A549 (cell line): ENCODE data around the gene ZBTB20. TPM values are rescaled to one million over a fixed set of nuclear protein-coding genes. Genes with fewer than 3 reads are reported as not detected.

Source experiments
- ATAC-seq, 2 experiments: fragments of 200-7000 bp in 1 of 2; fragments of >200 bp in 1 of 2; cut with Nextera tagmentation in 1 of 2; cut with Tn5 transposase in 1 of 2; 3 replicates each; pipeline versions ENCODE4 v1.8.0 to v1.9.1; 2018 to 2020; ENCODE audit warnings: mild to moderate bottlenecking in 1 of 2, moderate library complexity in 1 of 2
- CTCF ChIA-PET: fragments of 300-600 bp; sonication (Branson Sonifier 250); formaldehyde crosslinking; extraction: SDS; loops from one replicate; lab custom pipeline; 2021; ENCODE audit warnings: antibody characterized with exemption, inconsistent platforms; lab: Yijun Ruan, JAX
- POLR2A ChIA-PET: fragments of 350-600 bp; formaldehyde crosslinking; extraction: SDS; loops from one replicate; lab custom pipeline; 2021; ENCODE audit warnings: antibody characterized with exemption, inconsistent platforms; lab: Yijun Ruan, JAX
- DNase-seq, 2 experiments: peaks; one replicate each; pipeline versions ENCODE4 v3.0.0 to v3.0.0-alpha.2; 2011 to 2016; ENCODE audit warnings: low read depth in 1 of 2, low spot score in 1 of 2
- FAIRE-seq: peaks from 2 replicates; lab custom pipeline; 2011; peaks lifted over from hg19 to GRCh38; lab: Jason Lieb, UNC
- H3K27ac ChIP-seq, 2 experiments: fragments of >200 bp; sonication (Bioruptor Twin); formaldehyde crosslinking; 3 replicates each; pipeline ENCODE4 v1.5.1; 2016 to 2017
- H3K4me1 ChIP-seq: fragments of >200 bp; sonication (Bioruptor Twin); formaldehyde crosslinking; 3 replicates; pipeline ENCODE4 v1.6.1; 2016
- H3K4me2 ChIP-seq: fragments of >200 bp; sonication (Bioruptor Twin); formaldehyde crosslinking; 3 replicates; pipeline ENCODE4 v1.6.1; 2016
- H3K4me3 ChIP-seq: fragments of >200 bp; sonication (Bioruptor Twin); formaldehyde crosslinking; 3 replicates; pipeline ENCODE4 v1.5.1; 2016
- H3K9me3 ChIP-seq: fragments of >200 bp; sonication (Bioruptor Twin); formaldehyde crosslinking; 3 replicates; pipeline ENCODE4 v1.6.1; 2016
- CEBPB ChIP-seq, 2 experiments: fragments of >200 bp in 1 of 2; sonication (Bioruptor Twin) in 1 of 2; formaldehyde crosslinking in 1 of 2; IDR thresholded peaks; 2 replicates each; pipeline ENCODE4 v1.6.1; 2012 to 2016
- CHD2 ChIP-seq: fragments of 150-350 bp; IDR thresholded peaks from 2 replicates; pipeline ENCODE4 v1.6.1; 2014; ENCODE audit warnings: low read length; ENCODE audit not compliant: partially characterized antibody
- CHD4 ChIP-seq: fragments of 200-600 bp; sonication (generic); IDR thresholded peaks from 2 replicates; pipeline ENCODE4 v1.6.1; 2016; ENCODE audit warnings: antibody characterized with exemption, mild to moderate bottlenecking, borderline replicate concordance
- CTCF ChIP-seq: fragments of >200 bp; sonication (Bioruptor Twin); formaldehyde crosslinking; IDR thresholded peaks from 3 replicates; pipeline ENCODE4 v1.5.1; 2016
- EHMT2 ChIP-seq: fragments of 200-600 bp; sonication (generic); IDR thresholded peaks from 2 replicates; pipeline ENCODE4 v1.6.1; 2016; ENCODE audit warnings: antibody characterized with exemption, low read depth, mild to moderate bottlenecking, moderate library complexity
- EP300 ChIP-seq, 2 experiments: fragments of >200 bp; sonication (Bioruptor Twin); formaldehyde crosslinking; IDR thresholded peaks; 2 replicates in 1 of 2; 3 replicates in 1 of 2; pipeline ENCODE4 v1.6.1; 2016 to 2017
- FOSB ChIP-seq: fragments of 250-450 bp; sonication (Bioruptor Pico); IDR thresholded peaks from 2 replicates; pipeline ENCODE4 v1.5.0; 2020; ENCODE audit warnings: mild to moderate bottlenecking, moderate library complexity
- HDAC2 ChIP-seq: fragments of 200-600 bp; sonication (generic); IDR thresholded peaks from 2 replicates; pipeline ENCODE4 v1.6.1; 2016
- HES2 ChIP-seq: fragments of >200 bp; sonication (Bioruptor Twin); formaldehyde crosslinking; IDR thresholded peaks from 2 replicates; pipeline ENCODE4 v1.6.1; 2016
- HEYL ChIP-seq: fragments of 250-450 bp; sonication (Bioruptor Pico); IDR thresholded peaks from 2 replicates; pipeline ENCODE4 v1.8.0; 2021; ENCODE audit warnings: mild to moderate bottlenecking, moderate library complexity
- HOXB5 ChIP-seq: fragments of 250-450 bp; sonication (Bioruptor Pico); IDR thresholded peaks from 2 replicates; pipeline ENCODE4 v1.5.0; 2020; ENCODE audit warnings: mild to moderate bottlenecking, moderate library complexity
- KDM5A ChIP-seq: fragments of 200-600 bp; sonication (generic); IDR thresholded peaks from 2 replicates; pipeline ENCODE4 v1.6.1; 2016; ENCODE audit warnings: antibody characterized with exemption, mild to moderate bottlenecking
- MAX ChIP-seq: IDR thresholded peaks from 2 replicates; pipeline ENCODE4 v1.6.1; 2012
- MAZ ChIP-seq: fragments of 150-350 bp; IDR thresholded peaks from 2 replicates; pipeline ENCODE4 v1.6.1; 2014; ENCODE audit warnings: antibody characterized with exemption, low read depth, low read length, borderline replicate concordance
- NPAS2 ChIP-seq: fragments of 250-450 bp; sonication (Bioruptor Pico); IDR thresholded peaks from 2 replicates; pipeline ENCODE4 v1.8.0; 2022; ENCODE audit warnings: mild to moderate bottlenecking, moderate library complexity, borderline replicate concordance
- PBX3 ChIP-seq: IDR thresholded peaks from 2 replicates; pipeline ENCODE4 v1.6.1; 2012
- PHF8 ChIP-seq: fragments of 200-600 bp; sonication (generic); IDR thresholded peaks from 2 replicates; pipeline ENCODE4 v1.6.1; 2016; ENCODE audit warnings: low read depth, mild to moderate bottlenecking, antibody characterized with exemption, moderate library complexity, borderline replicate concordance
- POLR2A ChIP-seq: IDR thresholded peaks from 2 replicates; pipeline ENCODE4 v1.6.1; 2012; ENCODE audit warnings: mild to moderate bottlenecking, low read length
- REST ChIP-seq: fragments of 200-600 bp; sonication (generic); IDR thresholded peaks from 2 replicates; pipeline ENCODE4 v1.6.1; 2016; ENCODE audit warnings: antibody characterized with exemption, mild to moderate bottlenecking, moderate library complexity
- RFX5 ChIP-seq: fragments of 450-650 bp; IDR thresholded peaks from 2 replicates; pipeline ENCODE4 v1.7.1; 2014; ENCODE audit warnings: antibody characterized with exemption, mild to moderate bottlenecking, moderate library complexity
- RNF2 ChIP-seq: fragments of 200-600 bp; sonication (generic); IDR thresholded peaks from 2 replicates; pipeline ENCODE4 v1.6.1; 2016; ENCODE audit warnings: low read depth, mild to moderate bottlenecking, antibody characterized with exemption, moderate library complexity, borderline replicate concordance
- TP53 ChIP-seq: fragments of 250-450 bp; sonication (Bioruptor Pico); IDR thresholded peaks from 2 replicates; pipeline ENCODE4 v1.5.0; 2021; ENCODE audit warnings: mild to moderate bottlenecking, moderate library complexity
- ZC3H11A ChIP-seq: fragments of 450-650 bp; IDR thresholded peaks from 2 replicates; pipeline ENCODE4 v1.6.1; 2014; ENCODE audit warnings: antibody characterized with exemption, mild to moderate bottlenecking
- ZFP36 ChIP-seq: fragments of 450-650 bp; IDR thresholded peaks from 2 replicates; pipeline ENCODE4 v1.6.1; 2014; ENCODE audit warnings: borderline replicate concordance; ENCODE audit not compliant: partially characterized antibody
- WGBS: methylation state at CpG from one replicate; pipeline ENCODE4 v1.1.6; 2017; ENCODE audit errors: missing lambda C conversion rate; 5-methylcytosine and 5-hydroxymethylcytosine counted together
- polyA plus RNA-seq, 4 experiments: library from polyadenylated mRNA; depleted of rRNA in 3 of 4; stranded (reverse); fragments of >200 nt; fragmentation: RNase III in 1 of 4; extraction: RNeasy Plus Mini Kit Qiagen cat#74134 plus additional on column Dnase treatment in 1 of 4; gene quantifications; 2 replicates in 3 of 4; 3 replicates in 1 of 4; pipeline ENCODE4 v1.2.3, GENCODE V29; 2011 to 2017

The ZBTB20 gene
- polyA plus RNA-seq, 2 of the 4 experiments (the other 2 are of a cell fraction), result 0.85 to 5.0 TPM

GRCh38 chr3:114998971-114999579 is 148.0 kb downstream of the ZBTB20 start:
- WGBS, result 62% methylated on average over 2 of the region's 2 CpGs
- POLR2A ChIA-PET, result no interaction called here
- CTCF ChIA-PET, result no interaction called here
- Histone ChIP-seq H3K4me2 (no peak overlapping the region), H3K9me3 (no peaks in the 10 kb centered on the region), H3K27ac (no peak overlapping the region), H3K4me3 (no peak overlapping the region)
- ATAC-seq (no peak), FAIRE-seq (no peak)
- TF ChIP-seq RFX5 (no peak), PBX3 (no peak), HES2 (no peak), MAZ (no peak), FOSB (CRISPR knock-in tag) (no peak), POLR2A (no peak), CEBPB (IDR thresholded peaks at IDR 0.05) (no peak), RNF2 (no peak), HEYL (CRISPR knock-in tag) (no peak), CHD2 (no peak), REST (no peak), EP300 (IDR thresholded peaks at IDR 0.05) (no peak), ZFP36 (no peak), MAX (no peak), CTCF (no peak), TP53 (CRISPR knock-in tag) (no peak), ZC3H11A (no peak), PHF8 (no peak), KDM5A (no peak)
- TF ChIP-seq, all 56 proteins: peak for 0
- H3K4me1 ChIP-seq, result no peaks in the 10 kb centered on the region
- no peak for DNase-seq

- 63% methylated on average over 6 of the region's 6 CpGs for WGBS
- no peak for FAIRE-seq
- no peaks in the 10 kb centered on the region for H3K9me3 ChIP-seq
- no peak overlapping the region for H3K27ac ChIP-seq
- ChIA-PET POLR2A (no interaction called here), CTCF (no interaction called here)
- no peak for ATAC-seq
- H3K4me3 ChIP-seq, result no peak overlapping the region
- DNase-seq, result no peak
- H3K4me2 ChIP-seq, result no peak overlapping the region
- no peaks in the 10 kb centered on the region for H3K4me1 ChIP-seq
- no peak for TF ChIP-seq NPAS2
- no peak for TF ChIP-seq EHMT2
- TF ChIP-seq HOXB5, result no peak
- TF ChIP-seq MAZ, result no peak
- no peak for TF ChIP-seq REST
- TF ChIP-seq CHD4, result no peak
- TF ChIP-seq HDAC2, result no peak
- TF ChIP-seq CEBPB (IDR thresholded peaks at IDR 0.05), result no peak
These were observed 152.3 kb downstream of the ZBTB20 start for GRCh38 chr3:114994554-114995341.
